Stimulated activated CD8-positive, alpha-beta memory T cell treated with anti-CD3 and anti-CD28 coated beads, Interleukin-2, amount 100 ng/mL, for 1 hour (primary cell): ENCODE data around the gene CNDP1.

Source experiments
- DNase-seq, 2 donors: peaks; one replicate each; pipeline ENCODE4 v3.0.0-alpha.2; 2020; ENCODE audit warnings: low read depth in 2 of 2

The CNDP1 gene

DNA sequence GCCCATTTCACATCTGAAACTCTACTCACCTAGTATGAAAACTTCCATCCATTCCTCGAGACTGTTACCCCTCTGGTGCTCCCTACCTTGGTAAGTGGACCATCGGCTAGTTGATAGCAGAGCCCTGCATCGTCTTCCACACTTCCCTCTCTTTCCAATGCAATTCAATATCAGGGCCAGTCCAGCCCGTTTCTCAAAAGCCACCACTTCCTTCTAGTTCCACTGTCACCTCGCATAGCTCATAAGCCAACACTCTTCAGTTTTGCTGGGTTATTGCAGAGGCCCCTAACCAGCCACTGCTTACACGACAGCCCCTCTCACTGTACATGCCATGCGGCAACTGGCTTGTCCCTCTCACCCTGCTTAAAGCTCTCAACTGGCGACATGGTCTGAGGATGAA lies 53.1 kb downstream of the CNDP1 start:
- no peak for DNase-seq

- no peak for DNase-seq
Observed at GRCh38 chr18:74589021-74589420, 54.7 kb downstream of the CNDP1 start.

- DNase-seq = no peak
Observed at GRCh38 chr18:74589811-74590210, 55.5 kb downstream of the CNDP1 start.

- DNase-seq = no peak
Observed at GRCh38 chr18:74590671-74591070, 56.4 kb downstream of the CNDP1 start.

DNA sequence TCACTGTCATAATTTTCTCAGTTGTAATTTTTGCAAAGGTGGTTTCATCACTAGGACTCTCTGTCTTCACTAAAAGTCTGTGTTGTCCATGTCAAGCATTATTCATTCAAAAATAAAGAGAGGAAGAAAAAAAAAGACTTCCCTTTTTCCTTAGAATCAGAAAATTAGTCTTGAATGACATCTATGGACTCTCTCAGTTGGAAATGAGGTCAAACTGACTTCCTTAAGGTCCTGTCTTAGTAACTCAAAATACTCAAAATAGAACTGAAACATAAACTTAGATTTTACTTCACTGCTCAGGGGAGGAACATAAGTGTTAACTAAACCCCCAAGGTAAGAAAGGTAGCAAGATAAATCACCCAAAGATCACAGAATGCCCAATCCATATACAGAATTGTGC lies 61.1 kb downstream of the CNDP1 start:
- no peak for DNase-seq

DNA sequence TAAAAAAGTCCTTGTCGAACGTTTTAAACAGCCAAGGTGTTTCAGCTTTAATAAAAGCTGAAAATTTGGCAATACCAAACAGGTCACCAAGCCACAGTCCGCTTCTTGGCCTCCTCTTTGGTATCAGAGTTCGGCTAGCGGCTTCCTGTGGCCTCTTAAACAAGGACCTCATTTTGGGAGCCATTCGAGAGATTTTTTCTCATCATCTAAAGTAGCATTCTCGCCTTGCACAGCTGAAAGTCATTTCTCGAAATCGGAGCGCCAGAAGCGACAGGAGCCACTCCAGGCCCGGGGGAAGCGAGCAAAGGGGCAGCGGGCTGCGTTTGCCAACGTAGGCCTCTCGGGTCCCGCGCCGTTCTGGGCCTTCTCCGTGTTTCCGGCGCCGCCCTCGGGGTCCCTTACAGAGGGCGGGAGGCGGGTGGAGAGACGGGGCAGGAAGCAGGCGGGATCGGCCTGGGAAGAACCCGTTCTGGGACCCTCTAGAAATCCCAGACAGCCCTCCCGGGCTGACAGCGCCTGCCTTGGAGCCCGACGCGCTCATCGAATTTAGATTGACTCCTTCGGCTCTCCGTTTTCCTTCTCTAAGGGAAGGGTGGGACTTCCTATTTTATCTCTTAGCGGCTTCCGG lies 62.8 kb downstream of the CNDP1 start:
- DNase-seq = peak; percentile 39 to 51

DNA sequence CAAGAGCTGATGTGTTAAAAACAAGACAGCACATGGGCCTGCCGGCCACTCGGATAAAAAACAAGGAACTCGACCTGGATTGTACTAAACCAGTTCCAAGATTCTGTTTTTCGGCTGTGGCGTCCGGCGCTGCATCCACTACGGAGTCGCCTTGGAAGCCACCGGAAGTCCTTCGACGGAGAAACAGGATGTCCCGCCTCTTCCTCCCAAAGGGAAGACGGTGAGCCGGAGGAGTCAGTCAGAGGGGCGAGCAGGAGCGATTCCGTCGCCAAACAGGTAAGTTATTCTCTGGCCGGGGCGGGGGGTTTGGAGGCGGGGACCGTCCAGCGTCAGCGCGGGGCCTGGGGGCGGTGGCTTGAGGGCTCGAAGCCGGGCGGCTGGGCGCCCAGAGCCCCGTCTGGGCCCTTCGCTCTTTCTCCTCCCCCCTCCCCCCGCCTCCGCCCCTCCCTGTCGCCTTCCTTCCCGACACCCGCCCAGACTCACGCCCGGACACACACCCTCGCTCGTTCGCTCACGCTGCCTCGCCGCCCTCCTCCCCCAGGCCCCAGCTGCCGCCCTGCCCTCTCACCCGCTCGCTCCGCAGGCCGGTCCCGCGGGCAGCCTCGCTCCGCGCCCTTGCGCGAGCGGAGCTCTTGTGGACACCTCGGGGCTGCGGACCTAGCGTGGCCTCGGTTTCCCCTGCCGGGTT lies 63.5 kb downstream of the CNDP1 start, which contains the start of gene ZNF407:
Gene ZNF407, plus strand, starts transcription at position 209 of the 688 bp plus-strand sequence. CDS start 33,150 bp downstream, outside the sequence.
- peak; percentile 71 to 75 for DNase-seq

DNA sequence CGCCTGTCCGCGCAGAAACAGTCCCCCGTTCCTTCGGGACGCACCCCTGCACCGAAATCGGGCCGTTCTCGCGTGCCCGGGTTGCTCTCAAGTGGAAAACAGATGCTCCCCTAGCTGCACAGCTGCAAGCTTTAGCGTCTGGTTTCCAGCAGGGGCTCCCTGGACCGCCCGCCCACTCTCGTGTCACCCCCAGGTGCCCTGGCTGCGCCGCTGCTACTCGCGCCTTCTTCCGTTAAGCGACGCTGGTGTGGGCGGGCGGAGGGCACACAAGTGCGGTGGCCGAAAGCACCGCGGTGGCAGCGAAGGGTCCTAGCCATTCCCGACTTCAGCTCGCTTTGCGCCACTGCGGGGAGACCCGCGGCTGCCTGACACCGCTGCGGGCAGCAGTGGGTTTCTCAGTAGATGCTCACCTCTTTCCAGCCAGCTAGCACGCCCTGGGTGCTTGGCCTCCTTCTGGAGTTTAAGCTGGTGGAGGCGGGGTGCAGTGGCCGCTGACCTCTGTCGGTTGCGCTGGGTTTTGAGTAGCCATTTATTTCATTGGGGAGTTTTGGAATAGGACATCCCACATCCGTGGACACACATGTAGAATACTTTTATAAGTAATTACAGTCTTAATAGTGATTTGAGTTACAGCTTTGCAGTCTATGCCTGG lies 64.2 kb downstream of the CNDP1 start:
- peak; percentile 37 to 52 for DNase-seq

DNA sequence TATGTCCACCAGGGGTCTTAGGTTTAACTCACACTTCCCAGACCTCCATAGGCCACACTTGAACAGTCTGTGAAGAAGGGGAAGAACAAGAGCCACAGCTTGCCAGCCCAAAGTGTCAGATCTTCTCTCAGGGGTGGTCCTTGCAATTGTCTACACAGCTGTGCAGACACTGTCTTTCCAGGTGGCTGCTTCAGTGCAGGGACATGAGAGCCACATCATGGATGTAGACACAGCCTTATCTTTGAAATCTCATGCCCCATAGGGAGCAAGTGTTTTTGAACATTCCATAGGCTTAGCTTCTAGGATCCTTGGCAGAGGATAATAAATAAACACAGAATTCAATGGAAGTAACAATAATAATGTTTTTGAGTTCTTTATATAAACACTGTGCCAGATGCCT lies 70.1 kb downstream of the CNDP1 start:
- DNase-seq = no peak

GRCh38 chr18:74604774-74605173 lies 70.5 kb downstream of the CNDP1 start:
- no peak for DNase-seq

- no peak for DNase-seq
Observed at GRCh38 chr18:74608681-74609080, 74.4 kb downstream of the CNDP1 start.

- no peak for DNase-seq
Observed at GRCh38 chr18:74609535-74609934, 75.2 kb downstream of the CNDP1 start.

DNA sequence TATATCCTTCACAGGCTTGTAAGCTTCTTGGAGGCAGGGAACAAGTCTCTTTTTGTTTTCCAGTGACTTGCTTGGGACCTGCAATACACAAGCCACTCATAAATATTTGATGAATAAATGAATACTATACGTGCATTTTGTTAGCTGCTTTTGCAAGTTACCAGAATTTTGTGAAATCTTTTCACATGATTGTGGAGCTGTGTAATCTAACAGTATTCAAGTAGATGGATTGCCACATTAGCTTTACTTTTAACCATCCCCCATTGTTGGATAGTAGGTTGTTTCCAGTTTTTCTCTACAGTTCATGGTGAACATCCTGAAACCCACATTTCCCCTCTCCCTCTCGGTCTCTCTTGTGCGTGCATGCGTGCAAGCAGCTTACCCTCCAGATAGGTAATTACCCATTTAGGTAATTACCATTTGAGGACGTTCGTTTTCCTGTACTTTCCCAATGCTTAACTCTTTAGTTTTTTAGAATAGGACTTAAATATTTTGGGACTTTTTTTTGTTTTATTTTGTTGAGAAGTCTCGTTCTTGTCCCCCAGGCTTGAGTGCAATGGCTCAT lies 75.8 kb downstream of the CNDP1 start:
- DNase-seq = no peak

DNA sequence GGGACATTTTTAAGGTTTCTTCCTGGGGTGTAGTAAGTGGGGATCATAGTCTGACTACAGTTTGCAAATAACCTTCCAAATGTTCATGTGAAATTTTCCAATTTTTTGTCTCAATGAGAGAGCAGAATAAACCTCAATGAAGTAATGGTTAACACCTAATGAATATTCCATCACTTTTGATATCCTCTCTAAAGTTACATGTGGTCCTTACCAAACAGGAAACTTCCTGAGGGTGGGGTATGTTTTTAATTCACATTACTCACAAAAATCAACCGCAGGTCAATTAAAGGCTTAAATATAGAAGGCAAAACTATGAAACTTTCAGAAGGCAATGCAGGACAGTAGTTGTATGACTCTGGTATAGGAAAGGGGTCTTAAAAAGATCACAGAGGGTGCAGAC lies 76.6 kb downstream of the CNDP1 start:
- DNase-seq = no peak

- DNase-seq = no peak
Observed at GRCh38 chr18:74611765-74612164, 77.5 kb downstream of the CNDP1 start.

DNA sequence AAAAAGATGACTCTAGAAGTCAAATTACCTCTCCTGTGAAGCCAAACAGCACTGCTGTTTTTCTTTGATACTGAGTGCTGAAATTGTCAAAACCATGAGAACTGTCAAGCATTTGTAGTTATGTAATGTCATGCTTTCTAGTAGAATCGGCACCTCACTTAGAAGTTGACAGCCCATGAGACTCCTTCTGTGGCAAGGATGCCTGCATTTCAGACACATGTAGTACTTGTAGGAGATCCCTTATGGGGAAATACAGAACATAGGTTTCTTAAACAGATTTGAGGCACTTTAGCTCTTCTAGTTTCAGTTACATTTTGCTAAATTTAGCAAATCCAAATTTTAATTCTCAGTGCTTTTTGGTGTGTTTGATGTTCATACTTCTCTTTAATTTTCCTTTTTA lies 79.1 kb downstream of the CNDP1 start:
- no peak for DNase-seq

GRCh38 chr18:74616494-74616893 lies 82.2 kb downstream of the CNDP1 start:
- no peak for DNase-seq

- no peak for DNase-seq
Observed at GRCh38 chr18:74617486-74617885, 83.2 kb downstream of the CNDP1 start.

GRCh38 chr18:74622072-74622471 lies 87.8 kb downstream of the CNDP1 start:
- DNase-seq = no peak

GRCh38 chr18:74623047-74623816 lies 88.9 kb downstream of the CNDP1 start:
- peak in 1 of 2 donors; percentile 13 for DNase-seq

DNA sequence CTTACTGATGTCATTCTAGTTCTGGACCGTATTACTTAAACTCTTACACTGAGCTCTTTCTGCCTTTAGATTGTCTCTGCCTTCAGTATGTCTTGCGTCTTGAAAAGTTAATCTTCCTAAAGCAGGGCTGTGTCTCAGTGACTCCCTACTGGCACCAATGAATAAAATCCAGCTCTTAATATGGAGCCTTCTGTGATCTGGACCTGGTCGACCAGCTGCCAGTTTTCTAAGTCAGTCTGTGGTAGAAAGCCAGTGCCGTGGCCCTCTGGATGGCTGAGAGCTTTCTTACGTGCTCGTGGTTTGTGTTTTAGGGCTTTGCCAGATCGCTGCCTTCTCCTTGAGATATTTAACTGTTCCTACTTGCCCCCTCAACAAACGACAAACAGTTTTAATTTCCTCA lies 90.2 kb downstream of the CNDP1 start:
- DNase-seq = no peak

- no peak for DNase-seq
Observed at GRCh38 chr18:74625157-74625556, 90.9 kb downstream of the CNDP1 start.
